Glutamatergic neuron (in vitro differentiated cells): ENCODE results near the gene OR8B12. TPM values are rescaled to one million over a fixed set of nuclear protein-coding genes. Genes with fewer than 3 reads are reported as not detected.

ENCODE experiments used
- DNase-seq: peaks from one replicate; pipeline ENCODE4 v3.0.0; 2022
- H3K27ac Mint-ChIP-seq: one replicate; pipeline ENCODE4 v1.8.0; 2020; ENCODE audit warnings: mild to moderate bottlenecking, mixed read lengths, inconsistent platforms; ENCODE audit not compliant: unreplicated experiment
- H3K27me3 Mint-ChIP-seq: one replicate; pipeline ENCODE4 v1.8.0; 2020; ENCODE audit warnings: mild to moderate bottlenecking, moderate library complexity, mixed read lengths, inconsistent platforms; ENCODE audit not compliant: unreplicated experiment
- H3K36me3 Mint-ChIP-seq: one replicate; pipeline ENCODE4 v1.8.0; 2020; ENCODE audit warnings: mild to moderate bottlenecking, mixed read lengths, inconsistent platforms; ENCODE audit not compliant: unreplicated experiment
- H3K4me1 Mint-ChIP-seq: one replicate; pipeline ENCODE4 v1.8.0; 2020; ENCODE audit warnings: mild to moderate bottlenecking, low read depth, mixed read lengths, inconsistent platforms; ENCODE audit not compliant: unreplicated experiment
- H3K4me3 Mint-ChIP-seq: one replicate; pipeline ENCODE4 v1.8.0; 2020; ENCODE audit warnings: mild to moderate bottlenecking, mixed read lengths, inconsistent platforms; ENCODE audit not compliant: unreplicated experiment
- H3K9me3 Mint-ChIP-seq: one replicate; pipeline ENCODE4 v1.8.0; 2020; ENCODE audit warnings: mild to moderate bottlenecking, moderate library complexity, mixed read lengths, inconsistent platforms; ENCODE audit not compliant: unreplicated experiment
- long read RNA-seq: library from polyadenylated mRNA; unstranded; transcript quantifications from one replicate; pipeline ENCODE4 v2.0.0, GENCODE V29; 2020; ENCODE audit not compliant: unreplicated experiment
- total RNA-seq: library from RNA; stranded (reverse); fragmentation: NEBNext Ultra II Directional; extraction: Animal tissue kit (Norgen Biotek cat#: 25700); gene quantifications from one replicate; pipeline ENCODE4 v1.2.1, GENCODE V29; 2021; ENCODE audit not compliant: unreplicated experiment
- TF ChIP-seq, protein P1 (sequence below): fragments of 200-600 bp; sonication (generic); IDR thresholded peaks from one replicate; pipeline ENCODE4 v1.5.0; 2021; ENCODE audit not compliant: partially characterized antibody, unreplicated experiment

OR8B12 gene, protein sequence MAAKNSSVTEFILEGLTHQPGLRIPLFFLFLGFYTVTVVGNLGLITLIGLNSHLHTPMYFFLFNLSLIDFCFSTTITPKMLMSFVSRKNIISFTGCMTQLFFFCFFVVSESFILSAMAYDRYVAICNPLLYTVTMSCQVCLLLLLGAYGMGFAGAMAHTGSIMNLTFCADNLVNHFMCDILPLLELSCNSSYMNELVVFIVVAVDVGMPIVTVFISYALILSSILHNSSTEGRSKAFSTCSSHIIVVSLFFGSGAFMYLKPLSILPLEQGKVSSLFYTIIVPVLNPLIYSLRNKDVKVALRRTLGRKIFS
- total RNA-seq: not detected
- long read RNA-seq: 0 reads

- no peak within 1 kb of the TSS for H3K4me3 Mint-ChIP-seq
- DNase-seq: no peak
- H3K27me3 Mint-ChIP-seq: no peaks in the 10 kb centered on the region
- no peaks in the 10 kb centered on the region for H3K9me3 Mint-ChIP-seq
- H3K27ac Mint-ChIP-seq: no peak within 1 kb of the TSS
- no peaks in the 10 kb centered on the region for H3K36me3 Mint-ChIP-seq
- H3K4me1 Mint-ChIP-seq: no peaks in the 10 kb centered on the region
- TF ChIP-seq, protein P1, sequence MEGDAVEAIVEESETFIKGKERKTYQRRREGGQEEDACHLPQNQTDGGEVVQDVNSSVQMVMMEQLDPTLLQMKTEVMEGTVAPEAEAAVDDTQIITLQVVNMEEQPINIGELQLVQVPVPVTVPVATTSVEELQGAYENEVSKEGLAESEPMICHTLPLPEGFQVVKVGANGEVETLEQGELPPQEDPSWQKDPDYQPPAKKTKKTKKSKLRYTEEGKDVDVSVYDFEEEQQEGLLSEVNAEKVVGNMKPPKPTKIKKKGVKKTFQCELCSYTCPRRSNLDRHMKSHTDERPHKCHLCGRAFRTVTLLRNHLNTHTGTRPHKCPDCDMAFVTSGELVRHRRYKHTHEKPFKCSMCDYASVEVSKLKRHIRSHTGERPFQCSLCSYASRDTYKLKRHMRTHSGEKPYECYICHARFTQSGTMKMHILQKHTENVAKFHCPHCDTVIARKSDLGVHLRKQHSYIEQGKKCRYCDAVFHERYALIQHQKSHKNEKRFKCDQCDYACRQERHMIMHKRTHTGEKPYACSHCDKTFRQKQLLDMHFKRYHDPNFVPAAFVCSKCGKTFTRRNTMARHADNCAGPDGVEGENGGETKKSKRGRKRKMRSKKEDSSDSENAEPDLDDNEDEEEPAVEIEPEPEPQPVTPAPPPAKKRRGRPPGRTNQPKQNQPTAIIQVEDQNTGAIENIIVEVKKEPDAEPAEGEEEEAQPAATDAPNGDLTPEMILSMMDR: no peak
Observed at GRCh38 chr11:124543554-124543953, at the start of gene OR8B12. OR8B12 (minus strand) TSS chr11:124543654; CDS start chr11:124543654, 0 bp downstream.

DNA sequence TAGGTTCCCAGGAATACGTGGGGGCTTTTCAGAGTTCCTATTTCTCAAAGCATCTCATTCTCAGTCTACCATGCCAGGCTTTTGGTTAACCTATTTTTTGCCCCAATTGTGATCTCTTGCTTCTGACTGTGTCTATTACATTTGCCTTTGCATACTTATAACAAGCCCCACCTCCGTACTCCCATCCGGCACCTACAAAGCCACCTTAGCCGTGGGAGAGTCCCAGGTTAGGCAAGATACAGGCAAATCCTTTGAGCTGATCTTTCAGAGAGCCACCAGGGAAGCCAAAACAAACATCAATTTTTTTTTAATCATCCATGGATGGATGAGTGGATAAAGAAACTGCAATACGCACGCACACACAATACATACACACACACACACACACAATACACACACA is 49.2 kb upstream of the OR8B12 start:
- Mint-ChIP-seq H3K9me3 (no peaks in the 10 kb centered on the region), H3K4me1 (no peaks in the 10 kb centered on the region), H3K27me3 (no peaks in the 10 kb centered on the region), H3K27ac (no peak overlapping the region), H3K4me3 (no peak overlapping the region), H3K36me3 (no peaks in the 10 kb centered on the region)
- TF ChIP-seq, protein P1: no peak
- no peak for DNase-seq

GRCh38 chr11:124591430-124591829 is 48.0 kb upstream of the OR8B12 start:
- TF ChIP-seq, protein P1: no peak
- no peaks in the 10 kb centered on the region for H3K36me3 Mint-ChIP-seq
- H3K4me3 Mint-ChIP-seq: no peak overlapping the region
- DNase-seq: no peak
- H3K27me3 Mint-ChIP-seq: no peaks in the 10 kb centered on the region
- H3K27ac Mint-ChIP-seq: no peak overlapping the region
- no peaks in the 10 kb centered on the region for H3K9me3 Mint-ChIP-seq
- H3K4me1 Mint-ChIP-seq: no peaks in the 10 kb centered on the region

DNA sequence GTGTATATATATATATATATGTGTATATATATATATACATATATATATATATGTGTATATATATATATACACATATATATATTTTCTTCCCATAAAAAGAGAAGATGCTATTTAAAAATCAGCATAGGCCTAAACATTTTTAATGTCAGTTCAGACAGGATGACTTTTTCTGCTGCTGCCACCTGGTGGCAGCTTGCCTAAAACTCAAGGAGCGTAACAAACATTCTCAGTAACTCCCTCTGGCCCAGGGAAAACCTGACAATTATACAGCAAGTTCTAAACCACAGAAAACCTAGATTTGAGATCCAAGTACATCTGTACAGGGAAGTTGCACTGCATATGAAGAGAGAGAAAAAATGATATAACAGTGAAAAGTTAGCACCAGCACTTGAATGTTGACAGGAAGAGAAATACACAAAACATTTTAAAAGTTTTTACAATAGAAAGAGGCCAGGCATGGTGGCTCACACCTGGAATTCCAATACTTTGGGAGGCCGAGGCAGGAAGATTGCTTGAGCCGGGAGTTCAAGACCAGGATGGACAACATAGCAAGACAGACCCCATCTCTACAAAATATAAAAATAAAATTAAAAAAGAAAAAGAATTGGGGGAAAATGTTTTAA is 42.9 kb upstream of the OR8B12 start:
- H3K27me3 Mint-ChIP-seq: no peaks in the 10 kb centered on the region
- H3K4me1 Mint-ChIP-seq: no peaks in the 10 kb centered on the region
- TF ChIP-seq, protein P1: peak; percentile 74
- H3K4me3 Mint-ChIP-seq: no peak overlapping the region
- peak; percentile 62 for DNase-seq
- no peak overlapping the region for H3K27ac Mint-ChIP-seq
- H3K36me3 Mint-ChIP-seq: no peaks in the 10 kb centered on the region
- no peaks in the 10 kb centered on the region for H3K9me3 Mint-ChIP-seq
